B cell (primary cell): ENCODE measurements around the gene FANCC. TPM values are rescaled to one million over a fixed set of nuclear protein-coding genes. Genes with fewer than 3 reads are reported as not detected.

Source experiments
- ATAC-seq: fragments of 200-7000 bp; cut with Tn5 transposase; one replicate; pipeline ENCODE4 v1.10.0; 2021; ENCODE audit warnings: low read depth, mild to moderate bottlenecking, moderate number of reproducible peaks, moderate library complexity
- CTCF ChIA-PET: fragments of 350-600 bp; sonication (Branson Sonifier 250); formaldehyde crosslinking; loops from one replicate; lab custom pipeline; 2021; ENCODE audit warnings: antibody characterized with exemption, inconsistent platforms; lab: Charles Lee
- POLR2A ChIA-PET: fragments of 350-600 bp; sonication (Branson Sonifier 250); formaldehyde crosslinking; loops from one replicate; lab custom pipeline; 2021; ENCODE audit warnings: antibody characterized with exemption; lab: Charles Lee
- DNase-seq: peaks from one replicate; pipeline ENCODE4 v3.0.0; 2013
- H2AFZ ChIP-seq: 2 replicates; pipeline ENCODE4 v1.6.1; 2012; ENCODE audit warnings: mild to moderate bottlenecking, low read depth, low read length; ENCODE audit not compliant: insufficient read depth, poor library complexity, severe bottlenecking
- H3K27ac ChIP-seq, 2 donors: 1 replicate in 1 of 2; 2 replicates in 1 of 2; pipeline ENCODE4 v1.5.1; 2012 to 2013; ENCODE audit warnings: low read length in 2 of 2, mild to moderate bottlenecking in 2 of 2, moderate library complexity in 1 of 2
- H3K27me3 ChIP-seq, 4 experiments: fragments of 200-600 bp in 1 of 4; sonication (generic) in 1 of 4; replicated peaks in 1 of 4; 1 replicate in 2 of 4; 2 replicates in 2 of 4; pipeline versions ENCODE4 v1.6.1 to v1.7.0; 2013 to 2016; ENCODE audit warnings: low read length in 3 of 4, mild to moderate bottlenecking in 2 of 4, mixed read lengths in 1 of 4, moderate library complexity in 1 of 4; ENCODE audit not compliant: insufficient read depth in 4 of 4, control insufficient read depth in 3 of 4; ENCODE audit errors: control extremely low read depth in 1 of 4
- H3K36me3 ChIP-seq, 2 experiments: replicated peaks in 1 of 2; 1 replicate in 1 of 2; 2 replicates in 1 of 2; pipeline versions ENCODE4 v1.6.1 to v1.7.1; 2013; ENCODE audit warnings: low read length in 1 of 2; ENCODE audit not compliant: insufficient read depth in 2 of 2, control insufficient read depth in 1 of 2; ENCODE audit errors: control extremely low read depth in 1 of 2, extremely low read depth in 1 of 2
- H3K4me1 ChIP-seq, 2 donors: fragments of 200-600 bp in 1 of 2; sonication (generic) in 1 of 2; 1 replicate in 1 of 2; 2 replicates in 1 of 2; pipeline versions ENCODE4 v1.5.1 to v1.6.1; 2013 to 2017; ENCODE audit warnings: low read length in 2 of 2; ENCODE audit not compliant: control insufficient read depth in 2 of 2, insufficient read depth in 2 of 2
- H3K4me2 ChIP-seq: replicated peaks from 2 replicates; pipeline ENCODE3; 2012; ENCODE audit warnings: mild to moderate bottlenecking, low read depth, low read length; ENCODE audit not compliant: poor library complexity, severe bottlenecking
- H3K4me3 ChIP-seq, 5 experiments: fragments of 200-600 bp in 1 of 5; sonication (generic) in 1 of 5; 1 replicate in 3 of 5; 2 replicates in 2 of 5; pipeline versions ENCODE4 v1.5.1 to v1.7.0; 2011 to 2016; ENCODE audit warnings: low read length in 4 of 5, mild to moderate bottlenecking in 4 of 5, low read depth in 2 of 5, control low read depth in 1 of 5, moderate library complexity in 1 of 5; ENCODE audit not compliant: insufficient read depth in 1 of 5; ENCODE audit errors: control extremely low read depth in 1 of 5, extremely low read depth in 1 of 5
- H3K79me2 ChIP-seq: fragments of 200-600 bp; sonication (generic); one replicate; pipeline ENCODE4 v1.6.0; 2016; ENCODE audit warnings: low read length; ENCODE audit not compliant: control insufficient read depth, insufficient read depth
- H3K9ac ChIP-seq: fragments of 200-600 bp; sonication (generic); 2 replicates; pipeline ENCODE4 v1.6.1; 2017; ENCODE audit warnings: mild to moderate bottlenecking, low read length, moderate library complexity
- H3K9me3 ChIP-seq, 3 donors: one replicate each; pipeline versions ENCODE4 v1.6.1 to v1.7.1; 2013; ENCODE audit warnings: low read length in 2 of 3; ENCODE audit not compliant: control insufficient read depth in 2 of 3, insufficient read depth in 1 of 3; ENCODE audit errors: control extremely low read depth in 1 of 3
- H4K20me1 ChIP-seq: 2 replicates; pipeline ENCODE4 v1.6.0; 2012; ENCODE audit warnings: mild to moderate bottlenecking, low read length; ENCODE audit not compliant: insufficient read depth, control insufficient read depth, poor library complexity, severe bottlenecking
- H3K27ac Mint-ChIP-seq: one replicate; pipeline ENCODE4 v1.8.0; 2021; ENCODE audit warnings: mixed read lengths
- H3K27me3 Mint-ChIP-seq: one replicate; pipeline ENCODE4 v1.8.0; 2021; ENCODE audit warnings: mixed read lengths
- H3K4me1 Mint-ChIP-seq: one replicate; pipeline ENCODE4 v1.8.0; 2021; ENCODE audit warnings: mixed read lengths
- H3K4me3 Mint-ChIP-seq: one replicate; pipeline ENCODE4 v1.8.0; 2021; ENCODE audit warnings: mixed read lengths
- H3K9me3 Mint-ChIP-seq: one replicate; pipeline ENCODE4 v1.8.0; 2022; ENCODE audit warnings: mixed read lengths; ENCODE audit not compliant: insufficient read depth
- CTCF ChIP-seq: fragments of 200-600 bp; IDR thresholded peaks from one replicate; pipeline ENCODE4 v1.8.0; 2022; ENCODE audit warnings: antibody characterized with exemption, mild to moderate bottlenecking
- EZH2 ChIP-seq: IDR thresholded peaks from 2 replicates; pipeline ENCODE4 v1.6.1; 2012; ENCODE audit warnings: borderline replicate concordance, low read depth, mild to moderate bottlenecking, moderate library complexity, low read length; ENCODE audit not compliant: insufficient read depth, poor library complexity, severe bottlenecking
- WGBS: methylation state at CpG from one replicate; pipeline ENCODE4 v1.1.5; 2013; ENCODE audit warnings: missing lambda C conversion rate; ENCODE audit not compliant: insufficient coverage; 5-methylcytosine and 5-hydroxymethylcytosine counted together
- intact Hi-C: fragments of 100-400 bp; cut with micrococcal nuclease; formaldehyde crosslinking; loops from one replicate; pipeline ENCODE4 v1.10.0; 2022
- polyA plus RNA-seq: library from polyadenylated mRNA; depleted of rRNA; stranded (reverse); fragments of >200 nt; gene quantifications from 2 replicates; pipeline ENCODE4 v1.2.3, GENCODE V29; 2012
- total RNA-seq, 2 donors: library from RNA; stranded (reverse); fragments of 120-200 nt in 1 of 2; gene quantifications; 1 replicate in 1 of 2; 2 replicates in 1 of 2; pipeline versions ENCODE4 v1.2.3 to v1.2.4, GENCODE V29; 2013 to 2022

Gene FANCC
- total and polyA plus RNA-seq, 2 donors (not counting 1 experiment from before 2014, with no cell fraction given), result 1.8 to 11.1 TPM

GRCh38 chr9:95090023-95090791 is 227.3 kb downstream of the FANCC start:
- Histone ChIP-seq H3K4me3 (no peak overlapping the region), H3K4me1 (no peaks in the 10 kb centered on the region), H3K4me2 (no peak overlapping the region), H3K79me2 (no peaks in the 10 kb centered on the region), H3K27ac (no peak overlapping the region), H3K9me3 (no peaks in the 10 kb centered on the region), H3K36me3 (no peaks in the 10 kb centered on the region), H3K9ac (no peak overlapping the region), H3K27me3 (peaks cover 0 to under 1% (median 0%) of the 10 kb centered on the region in 4 experiments), H2AFZ (no peak overlapping the region), H4K20me1 (no peaks in the 10 kb centered on the region)
- no peak overlapping the region for H3K4me3 Mint-ChIP-seq
- TF ChIP-seq CTCF (no peak), EZH2 (no peak)
- CTCF ChIA-PET, result no interaction called here
- POLR2A ChIA-PET, result no interaction called here
- no peak for ATAC-seq
- 89% methylated on average over 20 of the region's 22 CpGs for WGBS
- no peaks in the 10 kb centered on the region for H3K9me3 Mint-ChIP-seq
- no peak for DNase-seq
- H3K27ac Mint-ChIP-seq, result no peak overlapping the region
- intact Hi-C loops, result no loop called here
- H3K4me1 Mint-ChIP-seq, result no peaks in the 10 kb centered on the region
- H3K27me3 Mint-ChIP-seq, result no peaks in the 10 kb centered on the region

- no peak for ATAC-seq
- no peak overlapping the region for H2AFZ ChIP-seq
- H3K27ac Mint-ChIP-seq, result no peak overlapping the region
- WGBS, result 94% methylated on average over 11 of the region's 16 CpGs
- no peaks in the 10 kb centered on the region for H4K20me1 ChIP-seq
- TF ChIP-seq CTCF, result no peak
- TF ChIP-seq EZH2, result no peak
- no peak overlapping the region for H3K4me3 Mint-ChIP-seq
- H3K36me3 ChIP-seq, result no peaks in the 10 kb centered on the region
- no peaks in the 10 kb centered on the region for H3K27me3 Mint-ChIP-seq
- H3K4me2 ChIP-seq, result no peak overlapping the region
- CTCF ChIA-PET, result no interaction called here
- no peaks in the 10 kb centered on the region for H3K9me3 Mint-ChIP-seq
- H3K27ac ChIP-seq, result no peak overlapping the region
- H3K79me2 ChIP-seq, result no peaks in the 10 kb centered on the region
- no peak for DNase-seq
- H3K9me3 ChIP-seq, result no peaks in the 10 kb centered on the region
- no peaks in the 10 kb centered on the region for H3K4me1 Mint-ChIP-seq
- no peak overlapping the region for H3K4me3 ChIP-seq
- H3K27me3 ChIP-seq, result no peaks in the 10 kb centered on the region
- H3K9ac ChIP-seq, result no peak overlapping the region
- POLR2A ChIA-PET, result no interaction called here
- no peaks in the 10 kb centered on the region for H3K4me1 ChIP-seq
- intact Hi-C loops, result no loop called here
These were observed 228.1 kb downstream of the FANCC start for GRCh38 chr9:95089257-95090022.
